Measurements from ENCODE around the gene MEX3C. TPM values are rescaled to one million over a fixed set of nuclear protein-coding genes. Genes with fewer than 3 reads are reported as not detected.

MEX3C gene
- total and polyA plus RNA-seq, 2 of the 4 experiments (the other 2 are of a cell fraction) = 26.0 to 50.9 TPM

GRCh38 chr18:51163543-51163942 is 33.9 kb downstream of the MEX3C start:
- no peak overlapping the region for H2BK20ac ChIP-seq (ENCODE audit: low read depth, low read length)
- H2BK15ac ChIP-seq (ENCODE audit: low read depth, low read length) = no peak overlapping the region
- H3K9me1 ChIP-seq (ENCODE audit: insufficient read depth, low read length) = peaks cover 3% of the 10 kb centered on the region; the same call in 1 of the 2 replicates
- ChIA-PET POLR2A (ENCODE audit: unreplicated experiment) (no interaction called here), CTCF (interaction anchor here (0.7 to 0.9 kb wide), 3 partner anchors 27 to 570 kb away, joined by 3 to 4 read pairs (median 3); no protein-coding TSS in a partner anchor)
- H3K27me3 ChIP-seq (ENCODE audit: control insufficient read depth, insufficient read depth, low read length) = no peaks in the 10 kb centered on the region
- no peaks in the 10 kb centered on the region for H3K36me3 ChIP-seq (ENCODE audit: control insufficient read depth, insufficient read depth, low read length)
- H2AK5ac ChIP-seq (ENCODE audit: low read depth, low read length) = no peak overlapping the region
- H3K9me3 ChIP-seq (ENCODE audit: control insufficient read depth, insufficient read depth, low read length) = no peaks in the 10 kb centered on the region
- no peak overlapping the region for H3K23ac ChIP-seq (ENCODE audit: low read depth, low read length)
- H3K56ac ChIP-seq (ENCODE audit: extremely low read depth, insufficient read depth, low read length) = no peak overlapping the region
- no peak overlapping the region for H3K4me2 ChIP-seq (ENCODE audit: low read depth, low read length)
- DNase-seq (no peak), ATAC-seq (ENCODE audit: low read depth) (no peak)
- no peaks in the 10 kb centered on the region for H3K79me1 ChIP-seq (ENCODE audit: low read depth in 1 of 2, low read length in 2 of 2)
- H2BK120ac ChIP-seq (ENCODE audit: low read depth, low read length) = no peak overlapping the region
- no peak overlapping the region for H4K5ac ChIP-seq (ENCODE audit: low read depth, low read length)
- H4K20me1 ChIP-seq (ENCODE audit: insufficient read depth, low read length) = no peaks in the 10 kb centered on the region
- H4K91ac ChIP-seq (ENCODE audit: insufficient read depth, low read depth, low read length) = no peak overlapping the region
- H3K4me1 ChIP-seq (ENCODE audit: control insufficient read depth, insufficient read depth, low read length) = no peaks in the 10 kb centered on the region
- H4K8ac ChIP-seq (ENCODE audit: low read depth in 2 of 2, low read length in 2 of 2) = no peak overlapping the region
- H2BK5ac ChIP-seq (ENCODE audit: low read depth, low read length, poor library complexity, severe bottlenecking) = no peak overlapping the region
- no peak overlapping the region for H3K4me3 ChIP-seq (ENCODE audit: insufficient read depth, low read depth, low read length)
- intact Hi-C loops (cut with micrococcal nuclease) = no loop called here
- no peak overlapping the region for H2AFZ ChIP-seq (replicated peaks; ENCODE audit: low read length, poor library complexity)
- no peak overlapping the region for H3K14ac ChIP-seq (replicated peaks; ENCODE audit: low read depth, low read length)
- BruUV-seq (replicated peaks) = no TSS peak
- no peak overlapping the region for H3K18ac ChIP-seq (ENCODE audit: low read depth, low read length)
- H3K9ac ChIP-seq (ENCODE audit: low read depth, low read length) = no peak overlapping the region
- H3K4ac ChIP-seq (ENCODE audit: low read depth, low read length) = no peak overlapping the region
- in situ Hi-C loops (cut with MboI; ENCODE audit: low sequenced_read_pairs) = no loop called here
- no peak overlapping the region for H2AK9ac ChIP-seq (replicated peaks; ENCODE audit: low read depth, low read length, poor library complexity)
- WGBS, 2 experiments (ENCODE audit: extremely low coverage in 2 of 2, insufficient read length in 1 of 2) = no CpG with 5 or more reads among the region's 3 CpGs
- dilution Hi-C loops (cut with HindIII; ENCODE audit: low sequenced_read_pairs, unreplicated experiment) = no loop called here
- no peak overlapping the region for H3K27ac ChIP-seq (ENCODE audit: insufficient read depth, low read length)
- TF ChIP-seq BHLHE40 (IDR thresholded peaks at IDR 0.05; ENCODE audit: low read depth, low read length) = no peak
- no peak for TF ChIP-seq CTCF (conservative IDR thresholded peaks at IDR 0.05; ENCODE audit: low read depth, low read length)
- no peak for TF ChIP-seq POLR2A (IDR thresholded peaks at IDR 0.05; ENCODE audit: low read depth, low read length)
- no peak for TF ChIP-seq CEBPB (IDR thresholded peaks at IDR 0.05; ENCODE audit: low read depth, low read length)
- no peak for TF ChIP-seq USF2 (IDR thresholded peaks at IDR 0.05; ENCODE audit: low read depth, low read length)
- no peak for TF ChIP-seq RFX5 (IDR thresholded peaks at IDR 0.05; ENCODE audit: low read depth, low read length)
- TF ChIP-seq MAZ (IDR thresholded peaks at IDR 0.05; ENCODE audit: borderline replicate concordance, low read depth, low read length) = no peak
- TF ChIP-seq RCOR1 (IDR thresholded peaks at IDR 0.05; ENCODE audit: insufficient replicate concordance, low read length) = no peak
- TF ChIP-seq MAFK (IDR thresholded peaks at IDR 0.05; ENCODE audit: low read depth, low read length) = no peak
- no peak for TF ChIP-seq NFE2L2 (IDR thresholded peaks at IDR 0.05; ENCODE audit: low read depth, low read length)
- no peak for TF ChIP-seq MXI1 (IDR thresholded peaks at IDR 0.05; ENCODE audit: borderline replicate concordance, low read depth, low read length)
